Measurements from ENCODE around the gene ZFP91.

Gene ZFP91

DNA sequence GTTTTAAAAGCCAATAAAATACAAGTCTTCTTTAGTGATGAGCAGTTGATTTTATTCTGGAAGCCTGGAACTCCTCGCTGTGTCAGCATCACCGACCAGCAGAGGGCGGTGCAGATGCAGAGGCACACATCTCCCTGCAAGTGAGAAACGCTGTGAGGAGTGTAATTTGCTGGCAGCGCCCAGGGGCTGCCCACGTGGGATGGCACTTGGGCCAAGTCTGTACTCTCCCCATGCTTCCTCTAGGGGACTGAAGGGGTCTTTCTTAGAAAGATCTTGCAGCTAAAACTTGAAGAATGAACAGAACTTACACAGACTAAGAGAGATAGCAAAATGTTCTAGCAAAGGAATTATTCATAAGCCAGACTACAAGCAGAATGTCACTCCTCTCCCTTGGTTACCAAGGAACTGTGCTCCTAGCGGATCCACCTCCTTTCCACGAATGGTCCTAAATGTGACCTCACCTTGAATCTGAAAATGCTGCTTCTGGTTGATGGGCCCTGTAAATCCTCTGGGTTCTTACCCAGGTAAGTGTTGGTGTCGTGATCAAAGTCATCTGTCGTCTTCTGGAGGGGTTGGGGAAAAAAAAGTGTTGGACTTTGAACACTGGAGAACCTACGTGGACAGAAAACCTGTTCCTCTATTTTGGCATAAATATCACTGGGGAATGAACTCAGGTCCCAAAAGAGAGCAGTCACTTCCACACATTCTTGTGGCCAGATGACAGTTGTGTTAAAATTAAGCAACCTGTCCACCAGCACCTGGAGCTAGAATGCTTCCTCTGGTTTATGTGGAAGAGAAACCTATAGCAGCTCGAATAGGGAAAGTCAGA is 75.4 kb downstream of the ZFP91 start:
- no peak overlapping the region for H4K12ac ChIP-seq (ENCODE audit: low read depth, low read length)
- H3K9me3 ChIP-seq (ENCODE audit: insufficient read depth, low read depth, low read length), result no peaks in the 10 kb centered on the region
- H3K27me3 ChIP-seq (ENCODE audit: insufficient read depth, low read length), result no peaks in the 10 kb centered on the region
- H3K79me2 ChIP-seq (ENCODE audit: control insufficient read depth, insufficient read depth, low read length, poor library complexity), result no peaks in the 10 kb centered on the region
- no peak overlapping the region for H3K9ac ChIP-seq (ENCODE audit: low read length)
- H2AK5ac ChIP-seq (ENCODE audit: low read length), result no peak overlapping the region
- H3K79me1 ChIP-seq (ENCODE audit: low read length), result peaks cover 2% of the 10 kb centered on the region
- no peak overlapping the region for H3K14ac ChIP-seq (ENCODE audit: low read length)
- no CpG with 5 or more reads among the region's 12 CpGs for WGBS (ENCODE audit: extremely low coverage, insufficient coverage, insufficient read length)
- H3K4me2 ChIP-seq (ENCODE audit: low read length), result no peak overlapping the region
- no peak overlapping the region for H2AFZ ChIP-seq (ENCODE audit: insufficient read depth, low read length, poor library complexity)
- peaks cover 0 to 3% of the 10 kb centered on the region in 2 experiments for H3K4me1 ChIP-seq (ENCODE audit: control insufficient read depth in 1 of 2, insufficient read depth in 2 of 2, low read length in 2 of 2)
- DNase-seq, result peak; percentile 58 to 84
- no peak overlapping the region for H4K8ac ChIP-seq (ENCODE audit: low read depth, low read length)
- H3K4ac ChIP-seq (ENCODE audit: low read depth, low read length), result no peak overlapping the region
- no peak overlapping the region for H3K27ac ChIP-seq (ENCODE audit: low read depth, low read length)
- H3K36me3 ChIP-seq (ENCODE audit: control insufficient read depth in 1 of 2, insufficient read depth in 2 of 2, low read length in 2 of 2), result no peaks in the 10 kb centered on the region
- no peak overlapping the region for H4K91ac ChIP-seq (ENCODE audit: low read depth, low read length)
- H2BK5ac ChIP-seq (ENCODE audit: low read depth, low read length, poor library complexity), result no peak overlapping the region
- H3K18ac ChIP-seq (ENCODE audit: low read length), result no peak overlapping the region
- no peak overlapping the region for H2BK12ac ChIP-seq (ENCODE audit: low read length)
- no peak overlapping the region for H3K23ac ChIP-seq (ENCODE audit: low read length)
- H3K4me3 ChIP-seq (ENCODE audit: low read depth, low read length), result no peak overlapping the region
- no peak overlapping the region for H2BK120ac ChIP-seq (ENCODE audit: insufficient read depth, low read length, poor library complexity)

DNA sequence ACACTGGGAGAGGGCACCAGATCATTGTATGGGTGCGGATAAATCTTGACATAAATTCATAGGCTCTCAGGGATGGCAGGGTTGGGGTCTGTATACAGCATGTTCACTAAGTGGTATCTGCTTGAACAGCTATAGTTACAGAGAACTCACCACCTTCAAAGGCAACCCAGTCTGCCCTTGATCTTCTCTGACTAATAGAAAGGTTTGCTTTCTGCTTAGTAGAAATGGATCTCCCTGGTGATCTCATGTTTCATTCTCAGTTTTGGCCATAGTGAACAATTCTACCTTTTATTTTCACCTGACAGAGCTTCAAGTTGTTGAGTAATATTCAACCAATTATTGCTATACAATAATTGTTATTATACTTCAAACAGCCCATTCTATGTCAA is 76.0 kb downstream of the ZFP91 start:
- Histone ChIP-seq H2AK5ac (ENCODE audit: low read length) (no peak overlapping the region), H3K14ac (ENCODE audit: low read length) (no peak overlapping the region), H3K4ac (ENCODE audit: low read depth, low read length) (no peak overlapping the region), H3K36me3 (ENCODE audit: control insufficient read depth in 1 of 2, insufficient read depth in 2 of 2, low read length in 2 of 2) (no peaks in the 10 kb centered on the region), H3K79me1 (ENCODE audit: low read length) (peaks cover 2% of the 10 kb centered on the region), H2AFZ (ENCODE audit: insufficient read depth, low read length, poor library complexity) (no peak overlapping the region), H3K18ac (ENCODE audit: low read length) (no peak overlapping the region), H2BK12ac (ENCODE audit: low read length) (no peak overlapping the region), H4K8ac (ENCODE audit: low read depth, low read length) (no peak overlapping the region), H3K4me2 (ENCODE audit: low read length) (no peak overlapping the region), H4K91ac (ENCODE audit: low read depth, low read length) (no peak overlapping the region), H3K27ac (ENCODE audit: low read depth, low read length) (no peak overlapping the region), H3K9ac (ENCODE audit: low read length) (no peak overlapping the region), H3K4me3 (ENCODE audit: low read depth, low read length) (no peak overlapping the region), H3K27me3 (ENCODE audit: insufficient read depth, low read length) (no peaks in the 10 kb centered on the region), H4K12ac (ENCODE audit: low read depth, low read length) (no peak overlapping the region), H2BK120ac (ENCODE audit: insufficient read depth, low read length, poor library complexity) (no peak overlapping the region), H3K9me3 (ENCODE audit: insufficient read depth, low read depth, low read length) (no peaks in the 10 kb centered on the region), H2BK5ac (ENCODE audit: low read depth, low read length, poor library complexity) (no peak overlapping the region), H3K4me1 (ENCODE audit: control insufficient read depth in 1 of 2, insufficient read depth in 2 of 2, low read length in 2 of 2) (peaks cover 2 to 3% of the 10 kb centered on the region in 2 experiments), H3K23ac (ENCODE audit: low read length) (no peak overlapping the region), H3K79me2 (ENCODE audit: control insufficient read depth, insufficient read depth, low read length, poor library complexity) (no peaks in the 10 kb centered on the region)
- WGBS (ENCODE audit: extremely low coverage, insufficient coverage, insufficient read length), result no CpG with 5 or more reads among the region's 1 CpG
- DNase-seq, result no peak

DNA sequence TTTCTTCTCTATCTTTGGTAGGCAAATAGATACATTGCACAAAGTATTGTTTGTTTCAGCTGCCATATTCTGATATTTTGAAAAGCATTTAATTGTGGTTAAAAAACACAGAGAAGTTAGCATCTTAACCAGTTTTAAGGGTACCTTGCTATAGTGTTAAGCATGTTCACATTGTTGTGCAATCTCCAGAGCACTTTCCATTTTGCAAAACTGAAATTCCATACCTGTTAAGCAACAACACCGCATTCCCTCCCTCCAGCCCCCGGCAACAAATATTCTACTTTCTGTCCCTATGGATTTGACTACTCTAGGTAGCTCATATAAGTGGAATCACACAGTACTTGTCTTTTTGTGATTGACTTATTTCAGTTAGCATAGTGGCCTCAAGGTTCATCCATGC is 77.5 kb downstream of the ZFP91 start:
- no peak overlapping the region for H2BK12ac ChIP-seq (ENCODE audit: low read length)
- H2AK5ac ChIP-seq (ENCODE audit: low read length), result no peak overlapping the region
- H3K79me2 ChIP-seq (ENCODE audit: control insufficient read depth, insufficient read depth, low read length, poor library complexity), result no peaks in the 10 kb centered on the region
- no peak overlapping the region for H4K91ac ChIP-seq (ENCODE audit: low read depth, low read length)
- H3K4me2 ChIP-seq (ENCODE audit: low read length), result no peak overlapping the region
- H3K9ac ChIP-seq (ENCODE audit: low read length), result no peak overlapping the region
- H2BK5ac ChIP-seq (ENCODE audit: low read depth, low read length, poor library complexity), result no peak overlapping the region
- H3K14ac ChIP-seq (ENCODE audit: low read length), result no peak overlapping the region
- no peak overlapping the region for H4K8ac ChIP-seq (ENCODE audit: low read depth, low read length)
- H3K36me3 ChIP-seq (ENCODE audit: control insufficient read depth in 1 of 2, insufficient read depth in 2 of 2, low read length in 2 of 2), result no peaks in the 10 kb centered on the region
- DNase-seq, result peak; percentile 76 to 93
- H3K18ac ChIP-seq (ENCODE audit: low read length), result no peak overlapping the region
- H3K27ac ChIP-seq (ENCODE audit: low read depth, low read length), result no peak overlapping the region
- no peaks in the 10 kb centered on the region for H3K9me3 ChIP-seq (ENCODE audit: insufficient read depth, low read depth, low read length)
- no peak overlapping the region for H2BK120ac ChIP-seq (ENCODE audit: insufficient read depth, low read length, poor library complexity)
- no peak overlapping the region for H3K4ac ChIP-seq (ENCODE audit: low read depth, low read length)
- H3K4me3 ChIP-seq (ENCODE audit: low read depth, low read length), result no peak overlapping the region
- no peak overlapping the region for H3K23ac ChIP-seq (ENCODE audit: low read length)
- H3K4me1 ChIP-seq (ENCODE audit: control insufficient read depth in 1 of 2, insufficient read depth in 2 of 2, low read length in 2 of 2), result peaks cover 3 to 4% of the 10 kb centered on the region in 2 experiments
- H4K12ac ChIP-seq (ENCODE audit: low read depth, low read length), result no peak overlapping the region
- H2AFZ ChIP-seq (ENCODE audit: insufficient read depth, low read length, poor library complexity), result no peak overlapping the region
- H3K79me1 ChIP-seq (ENCODE audit: low read length), result peaks cover 2% of the 10 kb centered on the region
- no peaks in the 10 kb centered on the region for H3K27me3 ChIP-seq (ENCODE audit: insufficient read depth, low read length)
- WGBS (ENCODE audit: extremely low coverage, insufficient coverage, insufficient read length), result no CpG with 5 or more reads among the region's 2 CpGs

DNA sequence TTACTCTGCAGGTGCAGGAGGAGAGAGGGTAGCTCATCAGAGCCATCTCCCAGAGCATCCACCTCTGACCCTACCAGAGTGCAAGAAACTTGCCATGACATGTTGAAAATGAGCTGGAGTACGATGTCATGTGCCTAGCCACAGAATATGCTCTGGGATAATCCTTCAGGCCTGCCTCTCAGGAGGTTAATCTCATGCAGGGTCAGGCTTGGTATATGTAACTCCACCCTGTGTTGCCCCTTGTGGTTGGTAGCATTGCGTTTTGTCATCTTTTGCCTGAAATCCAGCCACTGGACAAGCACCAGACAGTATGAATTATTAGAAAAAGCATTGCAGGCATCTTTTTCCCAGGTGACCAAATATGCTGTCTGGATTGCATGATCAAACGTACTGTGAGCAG is 79.8 kb downstream of the ZFP91 start:
- Histone ChIP-seq H3K9me3 (ENCODE audit: insufficient read depth, low read depth, low read length) (no peaks in the 10 kb centered on the region), H3K9ac (ENCODE audit: low read length) (no peak overlapping the region), H3K79me1 (ENCODE audit: low read length) (peaks cover under 1% of the 10 kb centered on the region), H3K4me3 (ENCODE audit: low read depth, low read length) (no peak overlapping the region), H3K27me3 (ENCODE audit: insufficient read depth, low read length) (no peaks in the 10 kb centered on the region), H2BK120ac (ENCODE audit: insufficient read depth, low read length, poor library complexity) (no peak overlapping the region), H3K4me2 (ENCODE audit: low read length) (no peak overlapping the region), H2BK5ac (ENCODE audit: low read depth, low read length, poor library complexity) (no peak overlapping the region), H3K4me1 (ENCODE audit: control insufficient read depth in 1 of 2, insufficient read depth in 2 of 2, low read length in 2 of 2) (peaks cover 0 to 4% of the 10 kb centered on the region in 2 experiments), H3K14ac (ENCODE audit: low read length) (no peak overlapping the region), H3K36me3 (ENCODE audit: control insufficient read depth in 1 of 2, insufficient read depth in 2 of 2, low read length in 2 of 2) (no peaks in the 10 kb centered on the region), H3K79me2 (ENCODE audit: control insufficient read depth, insufficient read depth, low read length, poor library complexity) (no peaks in the 10 kb centered on the region), H2AFZ (ENCODE audit: insufficient read depth, low read length, poor library complexity) (no peak overlapping the region), H3K4ac (ENCODE audit: low read depth, low read length) (no peak overlapping the region), H3K23ac (ENCODE audit: low read length) (no peak overlapping the region), H4K8ac (ENCODE audit: low read depth, low read length) (no peak overlapping the region), H4K12ac (ENCODE audit: low read depth, low read length) (no peak overlapping the region), H4K91ac (ENCODE audit: low read depth, low read length) (no peak overlapping the region), H3K18ac (ENCODE audit: low read length) (no peak overlapping the region), H3K27ac (ENCODE audit: low read depth, low read length) (no peak overlapping the region), H2BK12ac (ENCODE audit: low read length) (no peak overlapping the region), H2AK5ac (ENCODE audit: low read length) (no peak overlapping the region)
- no CpG with 5 or more reads among the region's 3 CpGs for WGBS (ENCODE audit: extremely low coverage, insufficient coverage, insufficient read length)
- no peak for DNase-seq

Data from trophoblast cell (in vitro differentiated cells and primary cell).